CD14-positive monocyte (primary cell): ENCODE data around the gene DNAAF5. TPM values are rescaled to one million over a fixed set of nuclear protein-coding genes. Genes with fewer than 3 reads are reported as not detected.

Experiments
- DNase-seq, 3 donors: peaks; one replicate each; pipeline ENCODE4 v3.0.0-alpha.2; 2011 to 2022
- H2AFZ ChIP-seq: 2 replicates; pipeline ENCODE4 v1.6.0; 2012; ENCODE audit warnings: mild to moderate bottlenecking, low read depth, low read length, inconsistent platforms; ENCODE audit not compliant: insufficient read depth, poor library complexity, severe bottlenecking
- H3K27ac ChIP-seq, 2 donors: 1 replicate in 1 of 2; 2 replicates in 1 of 2; pipeline ENCODE4 v1.5.1; 2012 to 2013; ENCODE audit warnings: low read length in 2 of 2, control low read depth in 1 of 2, inconsistent platforms in 1 of 2, low read depth in 1 of 2, mild to moderate bottlenecking in 1 of 2
- H3K27me3 ChIP-seq, 2 donors: one replicate each; pipeline versions ENCODE4 v1.6.0 to v1.6.1; 2011 to 2013; ENCODE audit warnings: low read length in 2 of 2; ENCODE audit not compliant: control insufficient read depth in 2 of 2, insufficient read depth in 2 of 2
- H3K36me3 ChIP-seq, 2 donors: replicated peaks in 1 of 2; 1 replicate in 1 of 2; 2 replicates in 1 of 2; pipeline versions ENCODE4 v1.5.1 to v1.6.1; 2012 to 2013; ENCODE audit warnings: low read length in 2 of 2, control low read depth in 1 of 2, inconsistent platforms in 1 of 2, mild to moderate bottlenecking in 1 of 2; ENCODE audit not compliant: insufficient read depth in 2 of 2, control insufficient read depth in 1 of 2
- H3K4me1 ChIP-seq, 2 donors: 1 replicate in 1 of 2; 2 replicates in 1 of 2; pipeline versions ENCODE4 v1.5.1 to v1.6.1; 2012 to 2013; ENCODE audit warnings: low read length in 2 of 2, control low read depth in 1 of 2, inconsistent platforms in 1 of 2, mild to moderate bottlenecking in 1 of 2, moderate library complexity in 1 of 2; ENCODE audit not compliant: insufficient read depth in 2 of 2, control insufficient read depth in 1 of 2
- H3K4me2 ChIP-seq: replicated peaks from 2 replicates; pipeline ENCODE3; 2012; ENCODE audit warnings: low read length, moderate library complexity, mild to moderate bottlenecking; ENCODE audit not compliant: poor library complexity, severe bottlenecking; ENCODE audit errors: extremely low read depth
- H3K4me3 ChIP-seq, 3 experiments: fragments of 200-600 bp in 1 of 3; sonication (generic) in 1 of 3; replicated peaks in 1 of 3; 1 replicate in 2 of 3; 2 replicates in 1 of 3; pipeline ENCODE4 v1.5.1; 2011 to 2013; ENCODE audit warnings: low read length in 3 of 3, mild to moderate bottlenecking in 3 of 3, control low read depth in 2 of 3, low read depth in 2 of 3, inconsistent platforms in 1 of 3, moderate library complexity in 1 of 3
- H3K79me2 ChIP-seq: 2 replicates; pipeline ENCODE4 v1.6.0; 2012; ENCODE audit warnings: mild to moderate bottlenecking, control low read depth, inconsistent platforms, low read length, moderate library complexity; ENCODE audit not compliant: insufficient read depth
- H3K9ac ChIP-seq: 2 replicates; pipeline ENCODE4 v1.6.0; 2017; ENCODE audit warnings: low read length, mild to moderate bottlenecking; ENCODE audit not compliant: insufficient read depth, poor library complexity, severe bottlenecking
- H3K9me3 ChIP-seq, 2 donors: replicated peaks in 1 of 2; 1 replicate in 1 of 2; 2 replicates in 1 of 2; pipeline versions ENCODE4 v1.5.1 to v1.6.1; 2012 to 2013; ENCODE audit warnings: low read length in 2 of 2, control low read depth in 1 of 2; ENCODE audit not compliant: control insufficient read depth in 1 of 2, insufficient read depth in 1 of 2
- H4K20me1 ChIP-seq: 2 replicates; pipeline ENCODE4 v1.6.0; 2012; ENCODE audit warnings: mild to moderate bottlenecking, low read length, control low read depth, moderate library complexity; ENCODE audit not compliant: insufficient read depth
- H3K27ac Mint-ChIP-seq, 7 donors: one replicate each; pipeline ENCODE4 v1.8.0; 2020; ENCODE audit warnings: mild to moderate bottlenecking in 7 of 7, mixed read lengths in 7 of 7, moderate library complexity in 6 of 7, inconsistent platforms in 2 of 7
- H3K27me3 Mint-ChIP-seq, 3 donors: one replicate each; pipeline ENCODE4 v1.8.0; 2021 to 2022; ENCODE audit warnings: low read depth in 3 of 3, mild to moderate bottlenecking in 3 of 3, mixed read lengths in 3 of 3, moderate library complexity in 3 of 3, inconsistent platforms in 1 of 3
- H3K36me3 Mint-ChIP-seq, 2 donors: one replicate each; pipeline ENCODE4 v1.8.0; 2020; ENCODE audit warnings: mixed read lengths in 2 of 2, inconsistent platforms in 1 of 2, mild to moderate bottlenecking in 1 of 2
- H3K4me1 Mint-ChIP-seq: one replicate; pipeline ENCODE4 v1.8.0; 2020; ENCODE audit warnings: mild to moderate bottlenecking, mixed read lengths
- H3K4me3 Mint-ChIP-seq, 2 donors: one replicate each; pipeline ENCODE4 v1.8.0; 2020; ENCODE audit warnings: mild to moderate bottlenecking in 2 of 2, mixed read lengths in 2 of 2, moderate library complexity in 1 of 2
- H3K9me3 Mint-ChIP-seq, 7 donors: one replicate each; pipeline ENCODE4 v1.8.0; 2020 to 2022; ENCODE audit warnings: mixed read lengths in 7 of 7, mild to moderate bottlenecking in 6 of 7, moderate library complexity in 6 of 7, inconsistent platforms in 2 of 7
- WGBS: methylation state at CpG from one replicate; pipeline ENCODE4 v1.1.5; 2013; ENCODE audit warnings: missing lambda C conversion rate; ENCODE audit not compliant: insufficient coverage; 5-methylcytosine and 5-hydroxymethylcytosine counted together
- intact Hi-C, 2 donors: fragments of 100-400 bp; cut with micrococcal nuclease; formaldehyde crosslinking; loops; one replicate each; pipeline versions ENCODE4 v1.15.0 to v1.15.1; 2023
- polyA plus RNA-seq, 3 donors: library from polyadenylated mRNA; depleted of rRNA in 1 of 3; unstranded in 2 of 3; stranded (reverse) in 1 of 3; fragments of 300-500 nt in 2 of 3; fragments of >200 nt in 1 of 3; fragmentation: Illumina TruSeq in 2 of 3; gene quantifications; 1 replicate in 2 of 3; 2 replicates in 1 of 3; pipeline ENCODE4 v1.2.3, GENCODE V29; 2012 to 2021
- TF ChIP-seq, protein P1 (sequence below): fragments of 200-600 bp; IDR thresholded peaks from one replicate; pipeline ENCODE4 v1.8.0; 2022; ENCODE audit warnings: antibody characterized with exemption, mild to moderate bottlenecking

The DNAAF5 gene
- polyA plus RNA-seq, 3 donors: 1.2 to 9.6 (median 2.0) TPM

DNA sequence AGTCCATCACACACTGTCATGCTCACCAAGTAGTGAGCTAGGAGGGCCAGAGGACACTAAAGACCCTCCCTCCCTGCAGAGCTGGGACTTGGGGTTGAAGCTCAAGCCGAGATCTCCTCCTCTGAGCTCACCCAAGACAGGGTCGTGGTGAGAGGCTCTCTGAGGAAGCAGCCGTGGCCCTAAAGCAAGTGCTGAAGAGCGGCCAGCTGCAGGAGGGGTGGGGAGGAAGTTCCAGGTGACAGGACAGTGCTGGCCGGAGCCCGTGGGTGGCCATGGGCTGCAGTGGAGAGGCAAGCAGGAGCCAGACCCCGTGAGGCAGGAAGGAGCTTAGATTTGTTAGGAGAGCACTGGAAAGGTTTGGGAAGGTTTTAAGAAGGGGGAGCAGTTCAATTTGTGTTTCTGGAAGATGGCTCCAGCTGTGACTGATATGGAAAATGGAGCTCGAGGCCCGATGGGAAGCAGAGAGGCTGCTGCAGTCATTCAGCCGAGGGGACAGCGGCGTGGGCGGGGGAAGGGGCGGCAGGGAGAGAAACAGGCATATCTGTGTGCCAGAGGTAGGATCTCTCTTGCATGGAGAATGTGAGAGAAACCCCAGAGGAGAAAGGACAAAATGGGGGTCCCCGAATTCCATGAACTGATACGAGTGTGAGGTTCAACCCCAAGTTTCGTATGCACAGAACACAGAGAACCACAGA, 26.9 kb upstream of the DNAAF5 start:
- peaks cover 0 to 8% of the 10 kb centered on the region in 2 donors for H3K9me3 ChIP-seq
- no peaks in the 10 kb centered on the region for H3K27me3 ChIP-seq
- H3K27ac ChIP-seq: no peak overlapping the region
- 96% methylated on average over 15 of the region's 17 CpGs for WGBS
- no peak overlapping the region for H3K4me2 ChIP-seq
- no peaks in the 10 kb centered on the region for H3K4me1 ChIP-seq
- no peaks in the 10 kb centered on the region for H4K20me1 ChIP-seq
- intact Hi-C loops: no loop called here
- H3K36me3 ChIP-seq: no peaks in the 10 kb centered on the region
- no peak for DNase-seq
- TF ChIP-seq, protein P1, sequence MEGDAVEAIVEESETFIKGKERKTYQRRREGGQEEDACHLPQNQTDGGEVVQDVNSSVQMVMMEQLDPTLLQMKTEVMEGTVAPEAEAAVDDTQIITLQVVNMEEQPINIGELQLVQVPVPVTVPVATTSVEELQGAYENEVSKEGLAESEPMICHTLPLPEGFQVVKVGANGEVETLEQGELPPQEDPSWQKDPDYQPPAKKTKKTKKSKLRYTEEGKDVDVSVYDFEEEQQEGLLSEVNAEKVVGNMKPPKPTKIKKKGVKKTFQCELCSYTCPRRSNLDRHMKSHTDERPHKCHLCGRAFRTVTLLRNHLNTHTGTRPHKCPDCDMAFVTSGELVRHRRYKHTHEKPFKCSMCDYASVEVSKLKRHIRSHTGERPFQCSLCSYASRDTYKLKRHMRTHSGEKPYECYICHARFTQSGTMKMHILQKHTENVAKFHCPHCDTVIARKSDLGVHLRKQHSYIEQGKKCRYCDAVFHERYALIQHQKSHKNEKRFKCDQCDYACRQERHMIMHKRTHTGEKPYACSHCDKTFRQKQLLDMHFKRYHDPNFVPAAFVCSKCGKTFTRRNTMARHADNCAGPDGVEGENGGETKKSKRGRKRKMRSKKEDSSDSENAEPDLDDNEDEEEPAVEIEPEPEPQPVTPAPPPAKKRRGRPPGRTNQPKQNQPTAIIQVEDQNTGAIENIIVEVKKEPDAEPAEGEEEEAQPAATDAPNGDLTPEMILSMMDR: no peak
- Mint-ChIP-seq H3K9me3 (peaks cover 9 to 31% (median 18%) of the 10 kb centered on the region in 7 donors), H3K27me3 (peaks cover 0 to 6% (median 3%) of the 10 kb centered on the region in 3 donors), H3K36me3 (no peaks in the 10 kb centered on the region), H3K27ac (no peak overlapping the region), H3K4me1 (peaks cover 2% of the 10 kb centered on the region), H3K4me3 (no peak overlapping the region)
- H3K4me3 ChIP-seq: no peak overlapping the region
- no peak overlapping the region for H3K9ac ChIP-seq
- no peaks in the 10 kb centered on the region for H3K79me2 ChIP-seq
- H2AFZ ChIP-seq: no peak overlapping the region

GRCh38 chr7:701086-701671, 25.3 kb upstream of the DNAAF5 start:
- Histone ChIP-seq H3K4me1 (no peaks in the 10 kb centered on the region), H2AFZ (no peak overlapping the region), H3K4me2 (no peak overlapping the region), H3K27me3 (no peaks in the 10 kb centered on the region), H3K36me3 (no peaks in the 10 kb centered on the region), H4K20me1 (no peaks in the 10 kb centered on the region), H3K4me3 (no peak overlapping the region), H3K9me3 (peaks cover 0 to 8% of the 10 kb centered on the region in 2 donors), H3K9ac (no peak overlapping the region), H3K27ac (no peak overlapping the region), H3K79me2 (no peaks in the 10 kb centered on the region)
- no peak overlapping the region for H3K4me3 Mint-ChIP-seq
- no peaks in the 10 kb centered on the region for H3K36me3 Mint-ChIP-seq
- peaks cover 2% of the 10 kb centered on the region for H3K4me1 Mint-ChIP-seq
- intact Hi-C loops: no loop called here
- H3K9me3 Mint-ChIP-seq: peaks cover 6 to 23% (median 13%) of the 10 kb centered on the region in 7 donors
- TF ChIP-seq, protein P1: no peak
- peak overlapping the region in 1 of 7 donors; percentile 65 for H3K27ac Mint-ChIP-seq
- 92% methylated on average over 3 of the region's 4 CpGs for WGBS
- no peak for DNase-seq
- H3K27me3 Mint-ChIP-seq: peaks cover 0 to 5% (median 0%) of the 10 kb centered on the region in 3 donors
